GM18867 (cell line): ENCODE measurements around the gene TEX54.
"Not testable (repeated sequence)": the region's sequence is repeated elsewhere in the genome, so short reads cannot be mapped to it uniquely, and the experiment has no call there.

Source experiments
- ATAC-seq: cut with Tn5 transposase; IDR thresholded peaks from one replicate; pipeline ENCODE4 v1.9.1; 2021; ENCODE audit warnings: mild to moderate bottlenecking, moderate library complexity; ENCODE audit not compliant: unreplicated experiment

The TEX54 gene

DNA sequence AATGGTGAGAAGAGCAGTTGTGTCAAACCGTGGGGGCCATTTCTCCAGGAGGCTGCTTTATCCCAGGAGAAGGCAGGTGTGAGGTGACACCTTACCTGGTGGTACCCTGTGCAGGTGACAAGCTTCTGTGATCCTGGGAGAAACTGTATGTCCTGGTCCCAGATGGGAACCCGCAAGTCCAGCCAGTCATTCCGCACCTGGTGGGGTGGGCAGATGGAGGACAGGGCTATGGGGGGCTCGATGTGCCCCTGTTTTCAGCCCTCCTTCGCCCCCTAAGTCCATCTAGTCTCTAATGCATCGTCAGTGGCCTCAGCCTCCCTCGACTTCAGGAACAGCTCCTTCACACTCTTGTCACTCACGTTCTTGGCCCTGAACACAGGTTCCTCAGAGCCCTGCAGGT, 2.7 kb upstream of the TEX54 start:
- ATAC-seq: no peak

DNA sequence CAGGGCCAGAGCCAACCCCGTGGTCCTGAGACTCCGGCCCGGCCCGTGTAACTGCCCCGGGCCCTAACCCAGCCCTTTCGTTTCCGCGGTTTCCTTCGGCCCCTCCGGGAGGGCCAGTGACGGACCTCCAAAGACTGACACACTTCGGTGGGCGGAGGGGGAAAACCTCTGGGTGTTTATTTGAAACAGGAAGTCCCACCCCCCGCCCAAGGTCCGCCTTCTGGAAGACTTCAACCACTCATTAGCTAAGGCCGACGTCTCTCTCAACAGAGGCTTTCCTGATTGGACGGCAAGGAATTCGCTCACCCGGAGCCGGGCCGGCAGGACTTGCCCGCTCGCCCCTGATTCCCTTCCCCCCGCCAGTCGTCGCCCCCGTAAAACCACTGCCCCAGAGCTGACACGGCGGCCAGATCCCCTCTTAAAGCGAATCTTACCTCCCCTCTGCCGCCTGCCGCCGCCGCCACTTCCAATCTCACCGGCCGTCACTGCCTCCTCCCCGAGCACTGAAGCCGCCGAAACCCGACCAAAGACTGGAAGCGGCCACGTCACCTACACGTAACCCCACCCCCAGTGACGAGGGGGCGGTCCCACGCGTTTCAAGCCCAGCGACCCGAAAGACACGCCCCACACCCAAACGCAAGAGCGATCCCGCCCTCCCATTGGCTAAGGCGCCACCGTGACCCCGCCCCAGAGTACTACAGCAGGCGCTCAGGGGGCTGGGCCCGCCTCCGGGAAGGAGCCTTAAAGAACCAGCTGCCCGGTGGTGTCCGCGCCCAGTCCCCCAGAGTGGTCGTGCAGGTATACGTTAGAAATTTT, 913 bp downstream of the TEX54 start, which contains the start of gene STX5:
TSS of gene STX5 (minus strand) at position 532 of the 816 bp plus-strand sequence. CDS start 808 bp downstream, outside the sequence.
- peak; percentile 87 for ATAC-seq

DNA sequence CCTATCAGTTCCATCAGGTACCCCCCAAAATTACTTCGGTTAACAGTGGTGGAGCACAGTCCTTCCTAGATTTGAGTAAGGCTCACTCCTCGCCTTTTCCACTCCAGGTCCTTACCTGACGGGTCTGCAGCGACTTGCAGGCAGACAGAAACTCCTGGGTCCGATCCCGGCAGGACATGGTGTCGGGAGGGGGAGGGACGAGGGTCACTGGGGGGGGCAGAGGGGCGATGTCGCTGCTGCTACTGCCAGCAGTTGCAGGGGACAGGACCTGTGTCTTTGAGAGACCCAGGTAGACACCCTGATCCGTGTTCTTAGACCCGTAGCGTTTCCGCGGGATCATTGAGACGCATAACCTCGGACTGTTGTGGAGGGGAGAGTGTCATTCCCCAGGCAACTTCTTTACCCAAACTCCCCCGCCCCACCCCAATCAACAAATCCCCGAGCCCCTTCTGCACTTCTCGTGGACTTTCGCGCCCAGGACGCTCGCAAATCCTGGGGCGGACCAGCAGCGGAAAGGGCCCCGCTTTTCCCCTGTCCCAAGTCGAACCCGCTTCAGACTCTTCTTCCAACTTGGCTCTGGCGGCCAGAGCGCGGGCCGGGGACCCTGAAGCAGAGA, 1.6 kb downstream of the TEX54 start:
- ATAC-seq: no peak

DNA sequence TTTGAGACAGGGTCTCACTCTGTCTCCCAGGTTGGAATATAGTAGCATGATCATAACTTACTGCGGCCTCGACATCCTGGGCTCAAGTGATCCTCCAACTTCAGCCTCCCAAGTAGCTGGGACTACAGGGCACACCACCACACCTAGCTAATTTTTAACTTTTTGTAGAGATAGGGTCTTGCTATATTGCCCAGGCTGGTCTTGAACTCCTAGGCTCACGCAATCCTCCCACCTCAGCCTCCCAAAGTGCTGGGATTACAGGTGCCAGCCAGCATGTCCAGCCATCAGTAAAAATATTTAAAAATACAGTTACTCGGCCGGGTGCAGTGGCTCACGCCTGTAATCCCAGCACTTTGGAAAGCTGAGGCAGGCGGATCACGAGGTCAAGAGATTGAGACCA, 4.5 kb downstream of the TEX54 start:
- ATAC-seq: not testable (repeated sequence)

DNA sequence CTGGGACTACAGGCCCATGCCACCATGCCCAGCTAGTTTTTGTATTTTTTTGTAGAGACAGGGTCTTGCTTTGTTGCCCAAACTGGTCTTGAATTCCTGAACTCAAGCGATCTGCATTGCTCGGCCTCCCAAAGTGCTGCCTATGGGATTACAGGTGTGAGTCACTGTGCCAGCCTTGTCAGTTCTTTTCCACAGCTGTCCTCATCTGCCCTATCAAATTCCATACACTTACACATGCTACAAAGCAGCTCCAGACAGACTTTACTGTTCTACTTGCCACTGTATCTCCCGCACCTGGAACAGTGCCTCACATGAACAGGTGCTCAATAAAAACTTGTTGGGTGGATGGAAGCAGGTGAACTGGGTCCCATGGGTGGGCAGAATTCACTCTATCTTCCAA, 9.0 kb downstream of the TEX54 start:
- no peak for ATAC-seq

DNA sequence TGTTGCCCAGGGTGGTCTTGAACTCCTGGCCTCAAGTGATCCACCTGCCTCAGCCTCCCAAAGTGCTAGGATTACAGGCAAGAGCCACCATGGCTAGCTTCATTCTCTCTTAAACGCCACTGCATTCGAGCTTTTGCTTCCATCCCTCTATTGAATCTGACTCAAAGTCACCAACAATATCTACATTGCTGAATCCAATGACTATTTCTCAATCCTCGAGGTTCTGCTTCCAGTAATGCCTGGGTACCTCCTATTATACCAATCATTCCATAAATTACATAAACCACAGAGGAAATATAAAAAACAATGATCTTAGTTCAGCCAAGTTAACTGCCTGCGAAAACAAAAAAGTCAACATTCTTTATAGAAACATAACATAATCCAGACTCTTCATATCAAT, 15.5 kb downstream of the TEX54 start:
- no peak for ATAC-seq

DNA sequence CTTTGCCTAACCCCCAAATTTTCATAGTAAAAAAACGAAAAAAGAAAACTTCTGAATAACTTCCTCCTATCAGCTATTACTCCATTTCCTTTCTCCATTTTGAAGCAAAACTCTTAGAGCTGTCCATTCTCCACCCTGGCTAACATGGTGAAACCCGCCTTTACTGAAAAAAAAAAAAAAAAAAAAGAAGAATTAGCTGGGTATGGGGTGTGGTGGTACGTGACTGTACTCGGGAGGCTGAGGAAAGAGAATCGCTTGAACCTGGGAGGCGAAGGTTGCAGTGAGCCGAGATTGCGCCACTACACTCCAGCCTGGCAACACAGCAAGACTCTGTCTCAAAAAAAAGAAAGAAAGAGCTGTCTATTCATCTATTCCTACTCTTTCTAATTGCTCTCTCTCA, 16.1 kb downstream of the TEX54 start:
- ATAC-seq: no peak

DNA sequence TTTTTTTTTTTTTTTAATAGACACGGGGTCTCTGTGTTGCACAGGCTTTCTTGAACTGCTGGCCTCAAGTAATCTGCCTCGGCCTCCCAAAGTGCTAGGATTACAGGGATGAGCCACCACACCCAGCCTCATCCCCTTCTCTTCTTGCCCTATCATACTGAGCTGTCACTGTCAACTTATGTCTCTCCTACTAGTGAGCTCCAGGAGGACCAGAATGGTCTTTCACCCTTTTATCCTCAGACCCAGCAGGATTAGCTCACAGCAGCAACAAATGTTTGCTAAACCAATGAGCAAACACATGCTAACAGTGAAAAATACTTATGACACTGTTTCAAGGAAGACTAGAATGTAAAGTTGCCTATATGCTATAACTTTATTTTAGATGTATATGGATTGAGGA, 21.0 kb downstream of the TEX54 start:
- no peak for ATAC-seq

DNA sequence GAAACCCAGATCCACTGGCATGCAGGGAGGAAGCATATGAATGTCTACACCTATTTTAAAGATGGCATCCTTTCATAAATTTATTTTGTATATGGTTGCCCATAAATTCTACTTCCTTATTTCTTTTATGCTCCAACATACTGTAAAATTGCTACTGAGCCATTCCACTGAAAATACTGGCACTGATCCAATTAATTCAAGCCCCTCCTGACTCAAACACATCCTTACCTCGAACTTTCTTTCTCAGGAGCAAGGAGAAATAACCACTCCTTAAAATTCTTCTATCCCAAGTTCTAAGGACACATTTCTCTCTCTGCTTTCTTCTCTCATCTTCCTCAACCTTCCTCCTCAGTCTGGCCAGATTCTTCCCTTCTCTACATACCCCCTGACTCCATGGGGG, 21.9 kb downstream of the TEX54 start:
- ATAC-seq: no peak

DNA sequence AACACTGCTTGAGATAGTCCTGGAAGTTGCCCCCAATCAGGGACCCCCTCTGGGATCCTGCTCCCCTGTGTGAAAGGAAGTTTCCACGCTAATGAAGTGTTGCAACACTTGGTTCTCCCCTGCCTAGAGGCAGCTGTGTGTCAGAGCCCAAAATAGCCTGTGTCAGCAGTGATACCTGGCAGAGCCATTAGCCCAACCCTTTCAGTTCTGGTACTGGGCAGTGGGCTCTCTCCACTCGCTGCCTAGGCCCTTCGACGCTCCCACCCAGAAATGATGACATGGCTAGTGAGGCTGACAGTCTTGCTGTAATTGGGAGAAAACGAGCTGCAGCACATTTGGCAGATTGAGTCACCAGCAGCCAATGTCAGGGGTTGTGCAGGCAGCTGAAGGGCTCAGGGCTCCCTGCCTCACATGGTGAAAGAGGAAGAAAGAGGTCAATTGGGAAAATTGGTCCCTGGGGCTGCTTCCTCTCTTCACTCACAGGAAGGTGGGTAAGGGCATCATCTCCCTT, 26.0 kb downstream of the TEX54 start:
- ATAC-seq: no peak

DNA sequence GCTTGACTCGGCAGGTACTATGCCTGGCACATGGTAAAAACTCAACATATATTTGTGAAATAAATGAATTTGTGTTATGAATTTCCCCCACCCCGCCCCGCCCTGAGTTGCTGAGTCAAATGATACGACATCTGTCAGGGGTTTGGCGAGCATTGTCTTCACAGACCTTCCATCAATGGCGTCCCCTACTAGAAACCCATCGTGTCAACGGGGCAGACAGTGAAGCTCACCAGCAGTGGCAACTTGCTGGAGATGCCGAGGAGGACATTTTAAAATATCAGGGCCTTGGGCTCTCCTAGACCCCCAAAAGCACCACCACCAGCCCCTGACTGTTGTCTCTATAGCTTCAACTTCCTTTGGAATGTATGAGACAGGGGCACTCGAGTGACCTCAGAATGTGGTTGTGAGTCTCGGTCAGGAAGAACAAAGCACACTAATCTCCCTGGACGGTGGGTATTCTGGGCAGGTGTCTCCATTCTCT, 26.6 kb downstream of the TEX54 start:
- ATAC-seq: no peak

DNA sequence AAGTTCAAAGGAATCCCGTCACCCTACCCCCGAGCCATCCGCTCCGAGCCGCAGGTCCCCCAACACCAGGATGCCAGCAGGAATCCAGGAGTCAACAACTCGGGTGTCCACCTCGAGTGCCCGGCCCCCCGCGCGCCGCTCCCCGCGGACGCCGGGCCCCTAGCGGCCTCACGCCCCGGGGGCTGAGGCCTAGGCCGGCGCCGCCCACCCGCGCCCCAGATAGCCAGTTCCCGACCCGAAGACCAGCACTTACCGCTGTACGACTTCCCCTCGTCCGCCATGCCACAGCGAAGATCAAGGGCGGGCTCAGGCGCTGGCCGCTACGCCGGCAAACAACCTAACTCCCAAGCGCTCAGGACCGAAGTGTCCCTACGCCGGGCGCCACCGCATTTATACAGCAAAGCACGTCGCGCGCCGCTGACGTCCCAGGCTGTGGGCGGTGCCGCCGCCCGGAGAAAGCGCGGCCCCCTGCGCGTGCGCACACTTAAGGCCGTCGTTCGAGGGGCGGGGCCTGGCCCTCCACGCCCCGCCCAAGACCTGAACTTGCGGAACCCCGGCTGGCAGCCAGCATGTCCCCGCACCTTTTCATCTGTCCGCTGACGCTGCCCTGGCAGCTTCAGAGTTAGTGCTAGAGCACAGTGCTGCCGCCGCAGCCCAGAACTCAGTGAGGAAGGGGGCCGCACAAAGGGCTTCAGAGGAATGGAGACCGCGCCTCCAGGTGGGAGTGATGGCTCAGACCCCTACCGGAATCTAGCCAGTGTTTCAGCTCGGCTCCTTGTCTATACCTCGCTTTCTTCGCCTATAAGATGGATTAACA, 27.4 kb downstream of the TEX54 start, which contains the start of gene NXF1:
TSS of gene NXF1 (minus strand) at position 365 of the 817 bp plus-strand sequence. CDS start at position 281, 84 bp downstream.
- peak; percentile 81 for ATAC-seq

DNA sequence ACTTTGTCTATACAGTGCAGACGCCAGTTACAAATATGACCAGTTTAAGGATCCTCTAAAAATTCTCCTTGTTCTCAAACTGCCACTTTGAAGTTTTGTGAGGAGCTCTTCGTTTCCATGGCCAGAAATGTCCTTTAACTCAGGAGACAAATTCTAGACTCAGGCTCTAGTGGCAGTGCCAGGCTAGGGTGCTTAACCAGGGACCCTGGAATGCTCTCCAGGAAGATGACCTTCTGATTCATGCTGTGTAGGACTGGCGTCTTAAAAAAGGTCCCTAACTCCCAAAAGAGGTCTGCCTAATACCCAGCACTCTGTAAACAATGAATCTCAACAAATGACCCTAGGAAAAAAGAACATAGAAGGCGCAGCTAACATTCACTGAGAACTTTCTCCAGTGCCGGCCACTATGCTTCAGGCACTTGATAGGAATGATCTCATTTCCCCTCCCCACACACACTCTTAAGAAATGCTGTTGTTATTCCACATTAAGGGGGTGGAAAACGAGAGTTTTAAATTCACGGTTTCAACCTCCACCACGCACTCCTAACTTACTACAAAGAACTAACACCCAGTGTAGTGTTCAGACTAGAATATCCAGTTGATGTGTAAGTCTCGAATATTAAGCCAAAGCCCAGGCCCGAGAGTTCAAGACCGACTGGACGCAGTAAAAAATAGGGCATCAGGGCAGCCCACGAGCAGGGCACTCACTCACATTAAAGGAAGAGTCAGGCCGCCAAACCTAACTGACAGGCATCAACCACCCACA, 28.1 kb downstream of the TEX54 start:
- ATAC-seq: no peak

DNA sequence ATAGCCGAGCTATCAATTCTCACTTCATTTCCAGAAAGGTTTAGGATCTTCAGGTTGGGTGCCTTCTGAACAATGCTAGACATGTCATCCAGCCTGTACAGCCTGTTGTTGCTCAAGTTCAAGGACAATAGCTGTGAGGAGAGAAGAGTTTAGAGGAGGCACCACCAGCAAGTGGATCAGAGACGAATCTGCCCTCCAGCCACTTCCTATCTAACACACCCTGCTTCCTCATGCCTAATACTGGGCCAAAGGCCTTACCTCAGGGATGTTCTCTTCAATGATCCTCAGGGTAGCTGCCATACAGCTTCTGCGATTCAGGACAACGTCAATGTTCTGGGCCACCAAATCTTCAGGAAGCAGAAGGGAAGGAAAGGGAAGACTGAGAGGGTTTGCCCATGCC, 31.6 kb downstream of the TEX54 start:
- no peak for ATAC-seq

DNA sequence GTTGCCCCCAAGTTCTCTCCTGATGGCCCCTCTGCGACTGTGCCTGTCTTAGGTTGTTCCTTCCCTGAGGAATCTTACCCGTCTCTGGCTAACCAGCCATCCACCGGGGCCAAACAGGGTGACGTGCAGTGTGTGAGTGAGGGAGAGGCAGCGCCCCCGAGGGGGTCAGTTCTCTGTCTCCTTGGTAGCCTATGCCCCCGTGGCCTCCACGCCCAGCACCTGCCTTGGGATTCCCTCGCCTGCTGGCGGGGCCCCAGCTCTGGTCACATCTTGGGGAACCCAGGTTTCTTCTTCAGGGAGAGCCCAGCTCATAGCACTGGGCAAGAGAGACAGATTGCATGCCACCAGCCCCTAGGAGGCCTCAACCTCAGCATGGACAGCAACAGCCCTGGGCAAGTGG, 33.2 kb downstream of the TEX54 start:
- no peak for ATAC-seq

DNA sequence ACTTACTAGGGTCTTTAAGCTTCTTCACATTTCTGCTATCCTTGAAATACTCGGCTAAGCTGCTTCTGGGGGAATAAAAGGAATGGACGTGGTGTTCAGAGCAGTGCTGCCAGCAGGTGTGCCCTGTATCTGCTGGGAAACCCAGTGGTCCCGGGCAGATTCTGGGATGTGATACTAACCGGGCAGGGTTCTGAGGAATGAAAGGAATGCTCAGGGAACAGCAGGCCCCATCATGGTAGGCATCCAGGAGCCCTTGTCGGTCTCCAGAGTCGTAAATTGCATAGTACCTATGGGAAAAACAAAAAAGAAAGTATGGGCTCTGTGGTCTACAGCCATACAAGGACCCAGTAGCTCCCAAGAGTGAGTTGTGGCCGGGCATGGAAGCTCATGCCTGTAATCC, 36.4 kb downstream of the TEX54 start:
- ATAC-seq: no peak

DNA sequence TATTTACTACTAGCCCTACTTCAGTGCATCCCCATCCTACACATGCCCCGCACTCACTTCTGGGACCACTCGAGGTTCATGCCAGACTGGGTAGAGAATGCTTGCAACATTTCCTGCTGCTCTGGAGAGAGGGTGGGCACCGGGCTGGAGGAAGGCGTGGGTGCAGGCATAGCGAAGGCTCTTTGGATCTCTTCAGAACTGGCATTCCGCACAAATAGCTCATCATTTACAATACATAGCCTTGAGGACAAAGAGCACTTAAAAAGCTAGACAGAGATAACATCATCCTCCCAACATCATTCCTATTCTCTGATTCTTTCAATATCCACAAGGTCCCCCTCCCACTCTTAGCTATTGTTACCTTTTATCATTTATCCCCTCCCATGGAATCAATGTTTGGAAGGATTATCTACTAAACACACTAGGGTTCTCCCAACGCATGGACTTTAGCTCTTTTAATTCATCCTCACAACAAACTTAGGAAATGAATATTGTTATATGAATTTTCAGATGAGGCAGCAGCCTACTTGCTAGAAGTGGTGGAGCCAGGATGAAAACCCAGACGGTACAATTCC, 38.4 kb downstream of the TEX54 start:
- ATAC-seq: no peak

DNA sequence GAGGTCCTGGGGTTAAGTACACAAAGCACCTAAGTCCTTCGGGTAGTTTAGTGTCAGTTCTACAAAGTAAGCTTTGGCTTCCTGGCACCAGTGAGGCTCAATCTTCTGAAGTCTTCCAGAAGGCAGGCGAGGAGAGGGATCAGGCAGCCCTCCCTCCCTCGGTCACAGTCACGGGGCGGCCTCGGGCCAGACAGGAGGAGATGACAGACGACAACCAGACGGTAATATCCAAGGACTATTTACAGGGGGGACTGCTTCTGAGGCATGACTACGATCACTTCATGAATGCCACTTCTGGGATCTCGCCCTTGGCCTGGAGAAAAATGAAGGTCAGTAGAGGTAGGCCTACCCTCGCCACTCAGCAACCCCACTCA, 40.5 kb downstream of the TEX54 start:
- ATAC-seq: peak; percentile 4

DNA sequence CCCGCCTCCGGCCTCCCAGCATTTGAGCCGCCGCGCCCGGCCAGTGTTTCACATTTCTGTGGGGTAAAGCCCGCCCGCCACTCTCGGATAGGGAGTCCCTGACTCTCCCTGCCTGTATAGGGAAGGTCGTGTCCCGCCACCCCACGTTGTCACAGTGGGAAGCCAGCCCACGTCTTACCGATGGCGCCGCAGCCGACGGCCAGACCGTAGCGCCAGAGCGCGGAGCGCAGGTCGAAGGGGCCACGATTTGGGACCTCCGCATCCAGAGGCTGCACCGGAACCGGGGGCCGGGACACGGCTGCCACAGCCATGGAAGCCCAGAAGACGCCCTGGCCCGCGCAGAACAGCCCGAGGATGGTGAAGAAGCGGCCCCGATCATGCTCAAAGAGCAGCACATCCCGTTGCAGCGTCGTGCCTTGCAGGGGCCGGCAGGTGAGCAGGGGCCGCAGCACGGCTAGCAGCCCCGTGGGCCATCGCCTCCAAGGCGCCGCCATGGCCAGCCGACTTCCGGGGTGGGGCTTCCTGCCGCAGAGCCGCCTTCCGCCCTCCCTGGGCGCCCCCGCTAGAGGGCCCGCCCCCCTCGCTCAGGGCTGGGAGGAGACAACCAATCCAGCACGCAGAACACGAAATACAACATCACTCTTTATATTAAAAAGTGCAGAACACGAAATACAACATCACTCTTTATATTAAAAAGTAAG, 41.0 kb downstream of the TEX54 start, which contains the start of gene TMEM223:
TSS of gene TMEM223 (minus strand) at position 506 of the 701 bp plus-strand sequence. CDS start at position 494, 12 bp downstream.
- peak; percentile 76 for ATAC-seq
